IPS DF 6.9 (cell line): ENCODE data around the gene JARID2.

ENCODE experiments used
- DNase-seq: peaks from one replicate; pipeline ENCODE4 v3.0.0-alpha.2; 2013; ENCODE audit warnings: low read depth, low spot score
- H3K27ac ChIP-seq: one replicate; pipeline ENCODE4 v1.5.1; 2013; ENCODE audit warnings: low read length, control low read depth
- H3K27me3 ChIP-seq: 2 replicates; pipeline ENCODE4 v1.6.1; 2013; ENCODE audit warnings: mild to moderate bottlenecking, low read length; ENCODE audit not compliant: control insufficient read depth, insufficient read depth
- H3K36me3 ChIP-seq: 2 replicates; pipeline ENCODE4 v1.6.1; 2013; ENCODE audit warnings: low read length; ENCODE audit not compliant: control insufficient read depth, insufficient read depth
- H3K4me1 ChIP-seq: 2 replicates; pipeline ENCODE4 v1.6.1; 2013; ENCODE audit warnings: low read length; ENCODE audit not compliant: control insufficient read depth, insufficient read depth
- H3K4me3 ChIP-seq: 2 replicates; pipeline ENCODE4 v1.5.1; 2013; ENCODE audit warnings: mild to moderate bottlenecking, low read length
- H3K9me3 ChIP-seq: 2 replicates; pipeline ENCODE4 v1.6.1; 2013; ENCODE audit warnings: low read length, inconsistent platforms; ENCODE audit not compliant: control insufficient read depth, insufficient read depth
- WGBS: extraction: QIAGEN DNeasy Blood & Tissue Kit; methylation state at CpG from one replicate; pipeline ENCODE4 v1.1.7; 2013; ENCODE audit warnings: mixed read lengths, missing lambda C conversion rate; ENCODE audit not compliant: insufficient read length, insufficient coverage; 5-methylcytosine and 5-hydroxymethylcytosine counted together

Gene JARID2

GRCh38 chr6:15436451-15436850 lies 190.6 kb downstream of the JARID2 start:
- Histone ChIP-seq H3K9me3 (no peaks in the 10 kb centered on the region), H3K4me1 (peaks cover 29% of the 10 kb centered on the region), H3K27me3 (no peaks in the 10 kb centered on the region), H3K36me3 (no peaks in the 10 kb centered on the region), H3K4me3 (no peak overlapping the region), H3K27ac (no peak overlapping the region)
- DNase-seq: no peak
- WGBS: no CpG with 5 or more reads among the region's 3 CpGs

- Histone ChIP-seq H3K27ac (no peak overlapping the region), H3K9me3 (no peaks in the 10 kb centered on the region), H3K4me3 (no peak overlapping the region), H3K27me3 (no peaks in the 10 kb centered on the region), H3K36me3 (no peaks in the 10 kb centered on the region), H3K4me1 (peaks cover 25% of the 10 kb centered on the region)
- WGBS: no CpG with 5 or more reads among the region's 3 CpGs
- no peak for DNase-seq
Measured at GRCh38 chr6:15437090-15437635, 191.3 kb downstream of the JARID2 start.

- WGBS: no CpG with 5 or more reads among the region's 3 CpGs
- DNase-seq: no peak
- Histone ChIP-seq H3K36me3 (no peaks in the 10 kb centered on the region), H3K9me3 (no peaks in the 10 kb centered on the region), H3K4me3 (no peak overlapping the region), H3K27ac (no peak overlapping the region), H3K27me3 (no peaks in the 10 kb centered on the region), H3K4me1 (peaks cover 22% of the 10 kb centered on the region)
Measured at GRCh38 chr6:15439410-15440025, 193.6 kb downstream of the JARID2 start.

GRCh38 chr6:15440040-15440439 lies 194.2 kb downstream of the JARID2 start:
- Histone ChIP-seq H3K36me3 (no peaks in the 10 kb centered on the region), H3K4me1 (peaks cover 22% of the 10 kb centered on the region), H3K4me3 (no peak overlapping the region), H3K27ac (no peak overlapping the region), H3K9me3 (no peaks in the 10 kb centered on the region), H3K27me3 (no peaks in the 10 kb centered on the region)
- DNase-seq: no peak
- WGBS: 100% methylated on average over 2 of the region's 9 CpGs

GRCh38 chr6:15441215-15441868 lies 195.5 kb downstream of the JARID2 start:
- Histone ChIP-seq H3K36me3 (no peaks in the 10 kb centered on the region), H3K9me3 (no peaks in the 10 kb centered on the region), H3K27ac (no peak overlapping the region), H3K27me3 (no peaks in the 10 kb centered on the region), H3K4me3 (no peak overlapping the region), H3K4me1 (peaks cover 25% of the 10 kb centered on the region)
- DNase-seq: no peak
- no CpG with 5 or more reads among the region's 7 CpGs for WGBS

GRCh38 chr6:15441981-15442380 lies 196.1 kb downstream of the JARID2 start:
- no peaks in the 10 kb centered on the region for H3K27me3 ChIP-seq
- no peak for DNase-seq
- peaks cover 24% of the 10 kb centered on the region for H3K4me1 ChIP-seq
- no peaks in the 10 kb centered on the region for H3K9me3 ChIP-seq
- H3K27ac ChIP-seq: no peak overlapping the region
- no peak overlapping the region for H3K4me3 ChIP-seq
- WGBS: no CpG with 5 or more reads among the region's 4 CpGs
- H3K36me3 ChIP-seq: no peaks in the 10 kb centered on the region

GRCh38 chr6:15442467-15442866 lies 196.6 kb downstream of the JARID2 start:
- no peaks in the 10 kb centered on the region for H3K36me3 ChIP-seq
- H3K27ac ChIP-seq: no peak overlapping the region
- WGBS: no CpG with 5 or more reads among the region's 6 CpGs
- no peaks in the 10 kb centered on the region for H3K27me3 ChIP-seq
- DNase-seq: no peak
- H3K9me3 ChIP-seq: no peaks in the 10 kb centered on the region
- H3K4me1 ChIP-seq: peaks cover 21% of the 10 kb centered on the region
- no peak overlapping the region for H3K4me3 ChIP-seq

- no peaks in the 10 kb centered on the region for H3K36me3 ChIP-seq
- no peak overlapping the region for H3K4me3 ChIP-seq
- no peak overlapping the region for H3K27ac ChIP-seq
- H3K9me3 ChIP-seq: no peaks in the 10 kb centered on the region
- peaks cover 19% of the 10 kb centered on the region for H3K4me1 ChIP-seq
- no peaks in the 10 kb centered on the region for H3K27me3 ChIP-seq
- WGBS: no CpG with 5 or more reads among the region's 5 CpGs
- DNase-seq: no peak
Measured at GRCh38 chr6:15443119-15443830, 197.4 kb downstream of the JARID2 start.

- H3K36me3 ChIP-seq: no peaks in the 10 kb centered on the region
- DNase-seq: no peak
- peaks cover 17% of the 10 kb centered on the region for H3K4me1 ChIP-seq
- no peaks in the 10 kb centered on the region for H3K27me3 ChIP-seq
- WGBS: no CpG with 5 or more reads among the region's 14 CpGs
- H3K4me3 ChIP-seq: no peak overlapping the region
- H3K9me3 ChIP-seq: no peaks in the 10 kb centered on the region
- H3K27ac ChIP-seq: no peak overlapping the region
Measured at GRCh38 chr6:15444081-15444731, 198.3 kb downstream of the JARID2 start.

GRCh38 chr6:15444881-15445280 lies 199.0 kb downstream of the JARID2 start:
- Histone ChIP-seq H3K36me3 (no peaks in the 10 kb centered on the region), H3K27me3 (no peaks in the 10 kb centered on the region), H3K4me1 (peaks cover 16% of the 10 kb centered on the region), H3K27ac (no peak overlapping the region), H3K4me3 (no peak overlapping the region), H3K9me3 (no peaks in the 10 kb centered on the region)
- WGBS: no CpG with 5 or more reads among the region's 3 CpGs
- no peak for DNase-seq
